ENCODE data around the gene PAK1IP1.
"Not testable (repeated sequence)": the region's sequence is repeated elsewhere in the genome, so short reads cannot be mapped to it uniquely, and the experiment has no call there.

The PAK1IP1 gene

DNA sequence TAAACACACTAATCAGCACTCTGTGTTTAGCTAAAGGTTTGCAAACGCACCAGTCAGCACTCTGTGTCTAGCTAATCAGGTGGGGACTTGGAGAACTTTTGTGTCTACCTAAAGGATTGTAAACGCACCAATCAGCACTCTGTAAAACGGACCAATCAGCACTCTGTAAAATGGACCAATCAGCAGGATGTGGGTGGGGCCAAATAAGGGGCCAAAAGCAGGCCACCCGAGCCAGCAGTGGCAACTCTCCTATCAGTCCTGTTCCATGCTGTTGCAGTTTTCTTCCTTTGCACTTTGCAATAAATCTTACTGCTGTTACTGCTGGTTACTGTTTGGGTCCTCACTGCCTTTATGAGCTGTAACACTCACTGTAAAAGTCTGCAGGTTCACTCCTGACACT is 46.9 kb downstream of the PAK1IP1 start:
- not testable (repeated sequence) for DNase-seq (ENCODE audit: low read depth in 2 of 2)

DNA sequence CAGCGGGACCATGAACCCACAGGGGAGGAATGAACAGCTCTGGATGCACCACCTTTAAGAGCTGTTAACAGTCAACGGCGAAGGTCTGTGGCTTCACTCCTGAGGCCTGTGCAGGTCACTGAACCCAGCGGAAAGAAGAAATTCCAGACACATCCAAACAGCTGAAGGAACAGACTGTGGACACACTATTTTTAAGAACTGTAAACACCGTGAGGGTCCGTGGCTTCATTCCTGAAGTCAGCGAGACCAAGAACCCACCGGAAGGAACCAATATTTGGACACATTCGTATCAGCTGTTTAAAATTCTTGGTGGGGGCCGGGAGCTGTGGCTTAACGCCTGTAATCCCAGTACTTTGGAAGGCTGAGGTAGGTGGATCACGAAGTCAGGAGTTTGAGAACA is 47.5 kb downstream of the PAK1IP1 start:
- DNase-seq (ENCODE audit: low read depth in 2 of 2) = no peak

DNA sequence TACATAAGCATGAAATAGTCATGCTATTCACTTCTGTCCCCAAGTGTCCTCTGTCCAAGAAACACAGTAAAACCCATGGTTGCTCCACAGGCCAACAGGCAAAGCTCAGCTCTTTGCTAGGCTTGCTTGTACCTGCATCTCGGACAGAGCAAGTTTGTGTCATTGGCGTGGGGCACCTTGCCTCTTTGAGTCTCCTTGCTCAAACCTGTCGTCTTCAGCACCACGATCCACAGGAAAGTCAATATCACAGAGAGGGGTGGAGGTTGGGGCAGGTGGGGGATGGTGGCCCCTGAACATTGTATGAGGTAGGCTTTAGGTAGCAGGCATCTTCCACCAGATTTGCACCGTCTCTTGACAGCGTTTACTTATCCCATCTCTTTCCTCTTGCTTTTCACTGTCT is 48.7 kb downstream of the PAK1IP1 start:
- DNase-seq (ENCODE audit: low read depth in 2 of 2) = no peak

DNA sequence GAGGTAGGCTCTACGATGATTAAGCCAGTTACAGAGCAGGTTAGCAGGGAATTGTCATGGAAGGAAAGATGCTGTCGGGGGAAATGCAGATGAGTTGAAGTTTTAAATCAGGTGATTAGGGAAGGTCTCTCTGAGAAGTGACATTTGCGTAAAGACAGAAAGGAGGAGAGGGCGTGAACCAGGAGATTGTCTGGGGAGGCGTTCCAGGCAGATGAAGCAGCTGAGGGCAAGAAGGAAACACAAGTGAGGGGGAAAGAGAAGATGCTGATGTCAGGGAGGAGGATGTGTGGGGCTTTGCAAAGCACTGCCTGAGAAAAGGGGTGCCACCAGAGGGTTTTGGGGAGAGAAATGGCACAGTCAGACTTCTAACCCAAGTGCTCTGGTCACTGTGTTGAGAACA is 50.3 kb downstream of the PAK1IP1 start:
- no peak for DNase-seq (ENCODE audit: low read depth in 2 of 2)

DNA sequence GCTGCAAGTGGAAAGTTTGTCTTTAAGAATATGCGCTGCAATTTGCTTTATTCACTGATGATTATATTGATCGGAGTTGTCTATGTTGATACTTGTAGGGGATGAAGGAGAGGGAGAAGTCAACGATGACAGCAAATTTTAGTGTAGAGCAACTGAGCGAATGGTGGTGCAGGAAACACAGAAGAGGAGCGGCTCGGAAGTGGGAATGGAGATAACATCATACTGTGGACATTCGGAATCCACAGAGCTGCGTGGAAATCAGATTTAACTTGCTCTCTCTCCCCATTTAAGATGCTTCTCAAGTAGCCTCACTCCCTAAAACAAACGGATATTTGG is 52.1 kb downstream of the PAK1IP1 start:
- DNase-seq (ENCODE audit: low read depth in 2 of 2) = no peak

DNA sequence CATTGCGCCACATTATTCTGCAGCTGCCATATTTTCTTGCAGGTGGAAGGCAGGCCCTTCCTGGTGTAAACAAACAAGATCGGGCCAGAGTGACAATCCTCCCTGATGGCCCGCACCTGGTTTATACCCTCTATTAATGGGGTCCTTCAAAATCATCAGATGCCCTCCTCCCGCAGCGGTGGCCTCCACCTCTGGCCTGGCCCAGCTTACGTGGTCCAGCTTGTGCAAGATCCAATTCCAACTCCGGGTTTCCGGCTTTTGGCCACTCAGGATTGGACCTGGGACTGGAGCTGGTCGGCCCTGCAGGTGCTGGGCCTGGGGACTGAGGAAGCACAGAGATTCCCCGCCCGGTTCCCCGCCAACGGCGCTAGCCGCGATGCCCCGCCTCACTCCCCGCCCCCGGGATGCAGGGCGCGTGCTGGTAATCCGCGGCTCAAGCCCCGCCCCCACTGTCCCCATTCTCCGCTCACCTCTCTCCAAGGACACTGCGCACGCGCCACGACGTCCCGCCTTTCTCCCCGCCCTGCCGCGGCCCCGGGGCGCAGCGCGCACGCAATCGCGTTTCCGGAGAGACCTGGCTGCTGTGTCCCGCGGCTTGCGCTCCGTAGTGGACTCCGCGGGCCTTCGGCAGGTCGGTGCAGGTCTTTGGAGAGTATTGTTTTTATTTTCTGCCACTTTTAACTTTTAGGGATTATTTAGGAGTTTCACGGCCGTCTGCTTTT is 52.6 kb downstream of the PAK1IP1 start, which contains the start of gene TMEM14B:
TMEM14B (plus strand) TSS at position 555 of the 722 bp plus-strand sequence. CDS start 1,441 bp downstream, outside the sequence.
- DNase-seq (ENCODE audit: low read depth in 2 of 2) = peak; percentile 98 to 99

DNA sequence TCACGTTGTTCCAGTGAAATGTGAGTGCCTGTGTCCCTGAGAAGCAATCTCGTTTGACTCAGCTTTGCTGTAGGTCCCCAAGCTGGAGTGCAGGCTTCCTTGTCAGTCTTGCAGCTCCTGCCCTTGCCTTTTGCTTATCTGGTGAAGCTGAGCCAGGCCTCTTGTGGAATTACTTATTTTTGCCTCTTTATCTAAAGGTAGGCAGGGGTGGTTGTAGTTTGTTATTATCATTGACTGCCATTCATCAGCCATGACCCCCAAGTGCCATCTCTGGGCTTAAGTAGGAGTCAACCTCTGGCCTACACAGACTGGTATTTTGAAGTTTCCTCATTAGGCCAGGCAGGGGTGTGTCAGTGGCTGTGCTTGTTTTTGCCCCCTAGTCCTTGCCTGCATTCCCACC is 55.0 kb downstream of the PAK1IP1 start:
- DNase-seq (ENCODE audit: low read depth in 2 of 2) = no peak

DNA sequence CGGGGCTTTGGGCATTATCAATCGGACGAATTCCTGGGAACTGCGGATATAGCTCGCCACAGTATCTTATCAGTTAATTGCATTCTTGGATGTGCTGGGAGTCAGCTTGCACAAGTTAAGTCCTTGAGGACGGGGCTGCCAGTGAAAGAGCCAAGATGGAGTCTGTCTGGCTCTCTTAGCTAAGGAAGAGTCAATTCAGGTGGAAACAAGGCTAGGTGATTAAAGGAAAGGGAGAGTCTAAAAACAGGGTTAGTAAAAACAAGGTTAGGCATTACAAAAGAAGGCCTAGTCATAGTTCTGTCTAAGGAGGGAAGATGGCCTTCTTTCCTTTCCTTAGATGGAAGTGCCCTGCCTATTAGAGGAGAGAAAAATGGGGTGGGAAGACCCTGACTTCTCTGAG is 55.8 kb downstream of the PAK1IP1 start:
- not testable (repeated sequence) for DNase-seq (ENCODE audit: low read depth in 2 of 2)

DNA sequence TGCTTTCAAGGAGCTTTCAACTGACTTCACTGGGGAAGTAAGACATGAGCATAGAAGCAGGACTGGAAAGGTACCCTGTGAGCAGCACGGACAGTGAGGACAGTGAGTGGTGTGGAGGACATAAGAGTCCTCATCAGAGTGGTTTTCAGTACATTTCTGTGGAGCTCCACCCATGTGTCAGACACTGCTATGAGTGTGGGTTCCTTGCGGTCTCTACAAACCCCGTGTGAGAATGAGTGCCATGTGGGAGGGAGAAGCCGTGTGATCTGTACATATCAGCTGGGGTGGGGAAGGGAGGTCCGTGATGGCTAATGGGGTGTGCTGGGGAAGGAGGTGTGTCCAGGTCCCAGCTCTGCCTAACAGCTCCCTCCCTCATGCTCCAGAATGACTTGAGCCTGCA is 57.0 kb downstream of the PAK1IP1 start:
- not testable (repeated sequence) for DNase-seq (ENCODE audit: low read depth in 2 of 2)

DNA sequence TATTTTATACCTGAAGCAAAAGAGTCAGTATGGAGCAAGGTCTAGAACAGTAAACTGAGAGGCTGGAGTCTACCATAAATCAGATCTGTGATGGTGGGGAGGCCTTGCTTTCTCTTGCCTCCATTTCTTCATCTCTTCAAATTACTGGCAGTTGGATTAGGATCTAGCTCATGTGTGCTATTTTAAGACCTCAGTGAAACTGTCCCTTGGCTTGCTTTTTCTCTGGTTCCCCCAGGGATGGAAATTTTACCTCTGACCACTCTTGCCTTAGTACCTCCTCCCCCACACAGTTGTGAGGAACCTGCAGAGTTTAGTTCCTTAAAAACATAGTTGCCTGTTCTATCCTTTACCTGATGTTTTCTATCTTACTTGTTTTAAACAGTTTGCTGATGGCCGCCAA is 61.3 kb downstream of the PAK1IP1 start:
- no peak for DNase-seq (ENCODE audit: low read depth in 2 of 2)
